ENCODE data around the gene NSUN3.

The NSUN3 gene

GRCh38 chr3:94069194-94069813 lies 6.4 kb downstream of the NSUN3 start:
- Histone ChIP-seq H2AFZ (ENCODE audit: low read depth, low read length, severe bottlenecking) (no peak overlapping the region), H3K9me3 (ENCODE audit: insufficient read depth, low read length) (no peaks in the 10 kb centered on the region), H3K9ac (ENCODE audit: low read length) (no peak overlapping the region), H3K79me2 (ENCODE audit: insufficient read depth, low read length) (peaks cover 60% of the 10 kb centered on the region), H4K20me1 (ENCODE audit: low read depth, low read length) (no peaks in the 10 kb centered on the region), H3K27me3 (ENCODE audit: low read length) (no peaks in the 10 kb centered on the region), H3K4me3 (ENCODE audit: insufficient read depth, low read length, poor library complexity, severe bottlenecking) (no peak overlapping the region), H3K27ac (ENCODE audit: low read depth, low read length) (no peak overlapping the region), H3F3A (ENCODE audit: insufficient read depth) (no peaks in the 10 kb centered on the region; the same call in 1 of the 2 replicates), H3K36me3 (ENCODE audit: low read length) (peaks cover 18% of the 10 kb centered on the region), H3K9me2 (replicated peaks; ENCODE audit: insufficient read depth, low read length) (no peaks in the 10 kb centered on the region), H3K4me2 (ENCODE audit: low read depth, low read length, poor library complexity, severe bottlenecking) (no peak overlapping the region)
- TF ChIP-seq EZH2phosphoT487 (conservative IDR thresholded peaks at IDR 0.05; ENCODE audit: low read length) (no peak), CTCF (IDR thresholded peaks at IDR 0.05; ENCODE audit: insufficient read depth, low read length, poor library complexity, severe bottlenecking) (peak; percentile 64)

GRCh38 chr3:94070341-94070911 lies 7.6 kb downstream of the NSUN3 start:
- no peak overlapping the region for H3K27ac ChIP-seq (ENCODE audit: low read depth, low read length)
- no peak overlapping the region for H3K9ac ChIP-seq (ENCODE audit: low read length)
- no peaks in the 10 kb centered on the region for H3K9me3 ChIP-seq (ENCODE audit: insufficient read depth, low read length)
- H3K79me2 ChIP-seq (ENCODE audit: insufficient read depth, low read length), result peaks cover 60% of the 10 kb centered on the region
- TF ChIP-seq EZH2phosphoT487 (conservative IDR thresholded peaks at IDR 0.05; ENCODE audit: low read length), result no peak
- TF ChIP-seq CTCF (IDR thresholded peaks at IDR 0.05; ENCODE audit: insufficient read depth, low read length, poor library complexity, severe bottlenecking), result no peak
- peaks cover 18% of the 10 kb centered on the region for H3K36me3 ChIP-seq (ENCODE audit: low read length)
- no peaks in the 10 kb centered on the region for H3K27me3 ChIP-seq (ENCODE audit: low read length)
- no peak overlapping the region for H3K4me2 ChIP-seq (ENCODE audit: low read depth, low read length, poor library complexity, severe bottlenecking)
- no peaks in the 10 kb centered on the region for H3K9me2 ChIP-seq (replicated peaks; ENCODE audit: insufficient read depth, low read length)
- H4K20me1 ChIP-seq (ENCODE audit: low read depth, low read length), result no peaks in the 10 kb centered on the region
- H3K4me3 ChIP-seq (ENCODE audit: insufficient read depth, low read length, poor library complexity, severe bottlenecking), result no peak overlapping the region
- no peaks in the 10 kb centered on the region; the same call in 1 of the 2 replicates for H3F3A ChIP-seq (ENCODE audit: insufficient read depth)
- no peak overlapping the region for H2AFZ ChIP-seq (ENCODE audit: low read depth, low read length, severe bottlenecking)

- Histone ChIP-seq H3F3A (ENCODE audit: insufficient read depth) (no peaks in the 10 kb centered on the region), H3K4me3 (ENCODE audit: insufficient read depth, low read length, poor library complexity, severe bottlenecking) (no peak overlapping the region), H3K27ac (ENCODE audit: low read depth, low read length) (no peak overlapping the region), H3K9me2 (replicated peaks; ENCODE audit: insufficient read depth, low read length) (no peaks in the 10 kb centered on the region), H2AFZ (ENCODE audit: low read depth, low read length, severe bottlenecking) (no peak overlapping the region), H3K36me3 (ENCODE audit: low read length) (peaks cover 10% of the 10 kb centered on the region), H3K4me2 (ENCODE audit: low read depth, low read length, poor library complexity, severe bottlenecking) (no peak overlapping the region), H4K20me1 (ENCODE audit: low read depth, low read length) (no peaks in the 10 kb centered on the region), H3K79me2 (ENCODE audit: insufficient read depth, low read length) (peaks cover 67% of the 10 kb centered on the region), H3K9ac (ENCODE audit: low read length) (no peak overlapping the region), H3K9me3 (ENCODE audit: insufficient read depth, low read length) (no peaks in the 10 kb centered on the region), H3K27me3 (ENCODE audit: low read length) (no peaks in the 10 kb centered on the region)
- TF ChIP-seq CTCF (IDR thresholded peaks at IDR 0.05; ENCODE audit: insufficient read depth, low read length, poor library complexity, severe bottlenecking) (no peak), EZH2phosphoT487 (conservative IDR thresholded peaks at IDR 0.05; ENCODE audit: low read length) (no peak)
Observed at GRCh38 chr3:94071713-94072284, 8.9 kb downstream of the NSUN3 start.
